ENCODE data around the gene ZNF536. TPM values are rescaled to one million over a fixed set of nuclear protein-coding genes. Genes with fewer than 3 reads are reported as not detected.

ZNF536 gene
- total RNA-seq, 1 donor from 2014 or later: not detected

- FAIRE-seq: no peak
- no peak for TF ChIP-seq CTCF (IDR thresholded peaks at IDR 0.05; ENCODE audit: insufficient read depth, low read length, severe bottlenecking)
- no peaks in the 10 kb centered on the region for H3K27me3 ChIP-seq (ENCODE audit: control insufficient read depth, insufficient read depth, low read length)
- DNase-seq (ENCODE audit: low read depth): no peak
- no peak overlapping the region for H3K4me3 ChIP-seq (ENCODE audit: low read depth, low read length)
- no peaks in the 10 kb centered on the region for H3K36me3 ChIP-seq (ENCODE audit: control insufficient read depth, insufficient read depth, low read length)
Measured at GRCh38 chr19:30536975-30537374, 164.8 kb downstream of the ZNF536 start.

- DNase-seq (ENCODE audit: low read depth) (no peak), FAIRE-seq (no peak)
- no peak for TF ChIP-seq CTCF (IDR thresholded peaks at IDR 0.05; ENCODE audit: insufficient read depth, low read length, severe bottlenecking)
- Histone ChIP-seq H3K4me3 (ENCODE audit: low read depth, low read length) (no peak overlapping the region), H3K27me3 (ENCODE audit: control insufficient read depth, insufficient read depth, low read length) (no peaks in the 10 kb centered on the region), H3K36me3 (ENCODE audit: control insufficient read depth, insufficient read depth, low read length) (no peaks in the 10 kb centered on the region)
Measured at GRCh38 chr19:30539315-30539714, 167.1 kb downstream of the ZNF536 start.

- DNase-seq (ENCODE audit: low read depth): no peak
- FAIRE-seq: no peak
- TF ChIP-seq CTCF (IDR thresholded peaks at IDR 0.05; ENCODE audit: insufficient read depth, low read length, severe bottlenecking): no peak
- Histone ChIP-seq H3K4me3 (ENCODE audit: low read depth, low read length) (no peak overlapping the region), H3K36me3 (ENCODE audit: control insufficient read depth, insufficient read depth, low read length) (no peaks in the 10 kb centered on the region), H3K27me3 (ENCODE audit: control insufficient read depth, insufficient read depth, low read length) (no peaks in the 10 kb centered on the region)
Measured at GRCh38 chr19:30539981-30540380, 167.8 kb downstream of the ZNF536 start.

- H3K4me3 ChIP-seq (ENCODE audit: low read depth, low read length): no peak overlapping the region
- no peak for DNase-seq (ENCODE audit: low read depth)
- no peaks in the 10 kb centered on the region for H3K27me3 ChIP-seq (ENCODE audit: control insufficient read depth, insufficient read depth, low read length)
- no peaks in the 10 kb centered on the region for H3K36me3 ChIP-seq (ENCODE audit: control insufficient read depth, insufficient read depth, low read length)
- no peak for TF ChIP-seq CTCF (IDR thresholded peaks at IDR 0.05; ENCODE audit: insufficient read depth, low read length, severe bottlenecking)
- FAIRE-seq: no peak
Measured at GRCh38 chr19:30540761-30541160, 168.6 kb downstream of the ZNF536 start.

GRCh38 chr19:30541575-30541974, 169.4 kb downstream of the ZNF536 start:
- FAIRE-seq (no peak), DNase-seq (ENCODE audit: low read depth) (no peak)
- H3K4me3 ChIP-seq (ENCODE audit: low read depth, low read length): no peak overlapping the region
- no peaks in the 10 kb centered on the region for H3K36me3 ChIP-seq (ENCODE audit: control insufficient read depth, insufficient read depth, low read length)
- no peak for TF ChIP-seq CTCF (IDR thresholded peaks at IDR 0.05; ENCODE audit: insufficient read depth, low read length, severe bottlenecking)
- no peaks in the 10 kb centered on the region for H3K27me3 ChIP-seq (ENCODE audit: control insufficient read depth, insufficient read depth, low read length)

- no peak for TF ChIP-seq CTCF (IDR thresholded peaks at IDR 0.05; ENCODE audit: insufficient read depth, low read length, severe bottlenecking)
- Histone ChIP-seq H3K36me3 (ENCODE audit: control insufficient read depth, insufficient read depth, low read length) (no peaks in the 10 kb centered on the region), H3K4me3 (ENCODE audit: low read depth, low read length) (no peak overlapping the region), H3K27me3 (ENCODE audit: control insufficient read depth, insufficient read depth, low read length) (no peaks in the 10 kb centered on the region)
- no peak for DNase-seq (ENCODE audit: low read depth)
- no peak for FAIRE-seq
Measured at GRCh38 chr19:30543243-30543945, 171.2 kb downstream of the ZNF536 start.

All from bronchial epithelial cell (primary cell).